Activated T-helper 1 cell treated with anti-CD3 and anti-CD28 coated beads, Interleukin-12 subunit alpha, Interleukin-12 subunit beta, Interleukin-2, Interleukin-4 antibody, amounts not matched to agents 30 ng/mL and 10 ng/mL and 1 ng/mL, durations not matched to agents 14 hours and 24 hours and 36 hours (primary cell): ENCODE measurements around the gene IQGAP3. TPM values are rescaled to one million over a fixed set of nuclear protein-coding genes. Genes with fewer than 3 reads are reported as not detected.
"Not testable (repeated sequence)": the region's sequence is repeated elsewhere in the genome, so short reads cannot be mapped to it uniquely, and the experiment has no call there.

Source experiments
- DNase-seq: peaks from one replicate; pipeline ENCODE4 v3.0.0; 2021; ENCODE audit warnings: low spot score
- H3K27ac Mint-ChIP-seq: one replicate; pipeline ENCODE4 v1.8.0; 2021; ENCODE audit warnings: mild to moderate bottlenecking, mixed read lengths
- H3K27me3 Mint-ChIP-seq: one replicate; pipeline ENCODE4 v1.8.0; 2022; ENCODE audit warnings: mild to moderate bottlenecking, moderate library complexity, mixed read lengths; ENCODE audit not compliant: insufficient read depth
- H3K36me3 Mint-ChIP-seq: one replicate; pipeline ENCODE4 v1.8.0; 2021; ENCODE audit warnings: low read depth, mixed read lengths
- H3K4me1 Mint-ChIP-seq: one replicate; pipeline ENCODE4 v1.8.0; 2021; ENCODE audit warnings: low read depth, mixed read lengths
- H3K4me3 Mint-ChIP-seq: one replicate; pipeline ENCODE4 v1.8.0; 2021; ENCODE audit warnings: mild to moderate bottlenecking, moderate library complexity, mixed read lengths
- H3K9me3 Mint-ChIP-seq: one replicate; pipeline ENCODE4 v1.8.0; 2021; ENCODE audit warnings: mixed read lengths
- intact Hi-C: fragments of 100-400 bp; cut with micrococcal nuclease; formaldehyde crosslinking; loops from one replicate; pipeline ENCODE4 v1.15.1; 2024
- total RNA-seq: library from RNA; stranded (reverse); gene quantifications from 2 replicates; pipeline ENCODE4 v1.2.3, GENCODE V29; 2022

IQGAP3 gene, protein sequence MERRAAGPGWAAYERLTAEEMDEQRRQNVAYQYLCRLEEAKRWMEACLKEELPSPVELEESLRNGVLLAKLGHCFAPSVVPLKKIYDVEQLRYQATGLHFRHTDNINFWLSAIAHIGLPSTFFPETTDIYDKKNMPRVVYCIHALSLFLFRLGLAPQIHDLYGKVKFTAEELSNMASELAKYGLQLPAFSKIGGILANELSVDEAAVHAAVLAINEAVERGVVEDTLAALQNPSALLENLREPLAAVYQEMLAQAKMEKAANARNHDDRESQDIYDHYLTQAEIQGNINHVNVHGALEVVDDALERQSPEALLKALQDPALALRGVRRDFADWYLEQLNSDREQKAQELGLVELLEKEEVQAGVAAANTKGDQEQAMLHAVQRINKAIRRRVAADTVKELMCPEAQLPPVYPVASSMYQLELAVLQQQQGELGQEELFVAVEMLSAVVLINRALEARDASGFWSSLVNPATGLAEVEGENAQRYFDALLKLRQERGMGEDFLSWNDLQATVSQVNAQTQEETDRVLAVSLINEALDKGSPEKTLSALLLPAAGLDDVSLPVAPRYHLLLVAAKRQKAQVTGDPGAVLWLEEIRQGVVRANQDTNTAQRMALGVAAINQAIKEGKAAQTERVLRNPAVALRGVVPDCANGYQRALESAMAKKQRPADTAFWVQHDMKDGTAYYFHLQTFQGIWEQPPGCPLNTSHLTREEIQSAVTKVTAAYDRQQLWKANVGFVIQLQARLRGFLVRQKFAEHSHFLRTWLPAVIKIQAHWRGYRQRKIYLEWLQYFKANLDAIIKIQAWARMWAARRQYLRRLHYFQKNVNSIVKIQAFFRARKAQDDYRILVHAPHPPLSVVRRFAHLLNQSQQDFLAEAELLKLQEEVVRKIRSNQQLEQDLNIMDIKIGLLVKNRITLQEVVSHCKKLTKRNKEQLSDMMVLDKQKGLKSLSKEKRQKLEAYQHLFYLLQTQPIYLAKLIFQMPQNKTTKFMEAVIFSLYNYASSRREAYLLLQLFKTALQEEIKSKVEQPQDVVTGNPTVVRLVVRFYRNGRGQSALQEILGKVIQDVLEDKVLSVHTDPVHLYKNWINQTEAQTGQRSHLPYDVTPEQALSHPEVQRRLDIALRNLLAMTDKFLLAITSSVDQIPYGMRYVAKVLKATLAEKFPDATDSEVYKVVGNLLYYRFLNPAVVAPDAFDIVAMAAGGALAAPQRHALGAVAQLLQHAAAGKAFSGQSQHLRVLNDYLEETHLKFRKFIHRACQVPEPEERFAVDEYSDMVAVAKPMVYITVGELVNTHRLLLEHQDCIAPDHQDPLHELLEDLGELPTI (N-terminal part only)
- total RNA-seq = 10.3 and 11.2 TPM in 2 replicates

DNA sequence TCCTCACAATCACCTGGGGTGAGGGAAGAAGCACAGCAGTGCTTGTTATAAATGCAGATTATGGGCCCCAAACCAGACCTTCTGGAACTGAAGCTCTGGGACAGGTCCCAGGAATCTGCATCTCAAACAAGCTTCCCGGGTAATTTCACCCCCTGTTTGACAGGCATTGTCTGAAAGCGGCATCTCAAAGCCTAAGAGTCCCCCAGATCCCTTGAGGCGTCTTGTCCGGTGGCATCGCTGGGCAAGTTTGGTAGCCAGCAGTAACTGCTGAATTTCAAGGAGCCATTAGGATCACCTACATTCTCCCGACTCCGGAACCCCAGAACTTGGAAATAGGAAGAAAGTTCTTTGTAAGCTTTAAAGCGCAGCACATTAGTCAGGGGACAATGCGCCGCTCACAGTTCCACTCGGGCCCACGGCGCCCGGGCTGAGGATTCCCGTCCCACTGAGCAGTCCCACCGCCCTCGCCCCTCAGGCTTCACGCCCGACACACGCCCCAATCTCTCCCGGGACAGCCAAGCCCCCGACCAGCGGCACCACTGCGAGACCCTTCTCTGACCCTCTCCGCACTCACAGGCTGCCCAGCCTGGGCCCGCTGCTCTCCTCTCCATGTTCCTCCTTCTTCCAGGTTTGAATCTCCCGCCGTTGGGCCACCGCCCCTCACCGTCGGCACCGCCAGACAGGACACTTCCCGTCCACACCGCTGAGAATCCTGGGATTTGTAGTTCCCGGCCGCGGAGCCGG is at the start of gene IQGAP3:
Gene IQGAP3 (minus strand): TSS at position 647 of the 744 bp plus-strand sequence. CDS start 36 bp downstream, at position 611.
- Mint-ChIP-seq H3K4me1 (peaks cover 28% of the 10 kb centered on the region), H3K27ac (peak within 1 kb of the TSS; percentile 76), H3K36me3 (peaks cover 5% of the 10 kb centered on the region), H3K9me3 (no peaks in the 10 kb centered on the region), H3K27me3 (peaks cover 18% of the 10 kb centered on the region), H3K4me3 (peak within 1 kb of the TSS; percentile 96)
- peak; percentile 74 for DNase-seq
- intact Hi-C loops = loop anchor here (1.0 to 5.0 kb wide), 6 partner anchors 19 to 290 kb away; partner anchors contain the start of genes NAXE, SMG5 and TMEM79

DNA sequence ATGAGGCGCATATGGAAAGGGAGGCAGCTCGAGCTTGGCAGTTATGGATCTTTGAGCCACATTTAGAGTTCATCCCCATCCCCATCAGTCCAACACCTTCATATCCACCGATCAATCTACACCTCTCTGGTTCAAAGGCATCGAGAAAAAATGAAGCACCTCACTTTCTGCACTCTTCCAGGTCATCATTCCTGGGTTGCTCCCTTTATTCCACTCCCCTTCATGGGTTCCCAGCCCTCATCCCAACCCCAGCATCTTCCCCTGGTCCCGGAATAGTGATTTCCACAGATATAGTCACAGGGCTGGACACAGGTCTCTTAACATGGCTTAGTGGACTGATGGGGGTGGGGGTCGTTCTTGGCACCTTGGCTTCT is 47.2 kb upstream of the IQGAP3 start:
- H3K27ac Mint-ChIP-seq = no peak overlapping the region
- H3K4me3 Mint-ChIP-seq = no peak overlapping the region
- H3K27me3 Mint-ChIP-seq = peaks cover 72% of the 10 kb centered on the region
- no peaks in the 10 kb centered on the region for H3K36me3 Mint-ChIP-seq
- H3K9me3 Mint-ChIP-seq = no peaks in the 10 kb centered on the region
- intact Hi-C loops = loop anchor here (1.0 kb wide), 1 partner anchor 10 kb away; no protein-coding TSS in a partner anchor
- no peak for DNase-seq
- H3K4me1 Mint-ChIP-seq = no peaks in the 10 kb centered on the region

DNA sequence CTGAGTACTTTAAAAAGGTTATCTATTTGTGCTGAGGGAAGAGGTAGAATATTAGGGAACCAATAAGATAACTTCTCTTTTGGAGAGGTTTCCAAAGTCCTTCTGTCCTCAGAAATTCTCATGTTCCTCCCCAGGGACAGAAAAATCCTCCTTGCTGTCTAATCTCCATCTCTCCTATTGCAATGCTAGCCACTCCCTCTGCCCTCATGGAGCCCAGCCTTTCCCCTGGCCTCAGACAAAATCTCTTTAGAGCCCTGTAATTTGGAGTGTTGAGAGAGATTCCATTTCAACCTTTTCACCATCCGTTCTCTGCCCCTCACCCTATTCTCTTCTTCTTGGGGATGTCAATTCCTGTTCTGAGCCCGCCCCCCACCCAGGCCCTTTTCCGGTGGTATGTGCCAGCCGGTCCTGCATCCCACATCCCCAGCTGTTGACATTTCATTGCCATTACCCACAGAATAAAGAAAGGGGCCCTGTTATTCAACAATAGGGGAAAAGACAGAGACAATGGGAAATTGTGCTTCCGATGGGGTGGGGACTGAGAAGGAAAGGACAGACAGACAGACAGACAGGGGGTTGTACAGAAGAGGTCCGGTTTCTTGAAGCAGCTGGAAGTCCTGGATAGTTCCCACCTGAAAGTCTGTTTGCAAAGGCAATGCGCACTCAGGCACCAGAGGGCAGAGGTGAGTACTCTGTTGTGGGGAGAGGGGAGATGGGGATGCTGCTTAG is 46.7 kb upstream of the IQGAP3 start, which contains the start of gene HAPLN2:
Gene HAPLN2 (plus strand): TSS at position 563 of the 729 bp plus-strand sequence. CDS start 4,076 bp downstream, outside the sequence.
- intact Hi-C loops = loop anchor here (1.0 kb wide), 1 partner anchor 10 kb away; no protein-coding TSS in a partner anchor
- Mint-ChIP-seq H3K27ac (no peak within 1 kb of the TSS), H3K36me3 (no peaks in the 10 kb centered on the region), H3K4me3 (no peak within 1 kb of the TSS), H3K9me3 (no peaks in the 10 kb centered on the region), H3K4me1 (no peaks in the 10 kb centered on the region), H3K27me3 (peaks cover 75% of the 10 kb centered on the region)
- no peak for DNase-seq

DNA sequence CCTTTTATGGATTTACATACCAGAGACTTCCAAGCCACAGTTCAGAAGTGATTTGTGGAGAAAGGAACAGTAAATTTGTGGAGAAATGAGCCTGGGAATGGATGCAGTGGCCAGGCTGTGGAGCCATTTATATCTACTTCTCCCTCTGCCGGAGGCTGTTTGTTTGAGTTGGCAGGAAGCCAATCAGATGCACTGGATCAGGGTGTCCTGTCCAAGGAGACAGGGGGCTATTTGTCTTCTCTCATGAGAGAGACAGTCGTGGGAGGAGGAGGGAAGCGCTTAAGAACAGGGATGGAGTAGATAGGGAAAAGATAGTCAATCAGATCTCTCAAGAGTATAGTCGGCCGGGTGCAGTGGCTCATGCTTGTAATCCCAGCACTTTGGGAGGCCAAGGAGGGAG is 44.1 kb upstream of the IQGAP3 start:
- Mint-ChIP-seq H3K4me3 (no peak overlapping the region), H3K36me3 (no peaks in the 10 kb centered on the region), H3K4me1 (no peaks in the 10 kb centered on the region), H3K27me3 (peaks cover 68% of the 10 kb centered on the region), H3K27ac (no peak overlapping the region), H3K9me3 (no peaks in the 10 kb centered on the region)
- intact Hi-C loops = no loop called here
- no peak for DNase-seq

DNA sequence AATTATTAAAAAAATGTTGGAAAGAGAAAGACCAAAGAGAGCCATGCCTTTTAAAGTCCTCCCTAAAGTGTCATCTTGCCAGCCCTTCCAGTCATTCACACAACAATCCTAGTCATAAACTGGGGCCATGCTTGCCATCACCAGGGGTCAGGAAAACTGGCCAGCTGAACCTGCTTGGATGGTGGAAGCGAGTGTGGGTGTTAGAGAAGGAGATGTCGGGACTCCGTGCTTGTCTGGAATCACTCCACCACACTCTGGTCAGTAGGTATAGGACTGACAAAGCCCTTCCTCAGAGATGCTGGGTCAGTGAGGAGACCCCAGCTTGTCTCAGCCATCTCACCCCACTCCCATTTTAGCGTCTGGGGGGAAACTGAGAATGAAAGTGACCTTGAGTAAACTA is 43.6 kb upstream of the IQGAP3 start:
- DNase-seq = no peak
- Mint-ChIP-seq H3K27me3 (peaks cover 66% of the 10 kb centered on the region), H3K4me1 (no peaks in the 10 kb centered on the region), H3K36me3 (no peaks in the 10 kb centered on the region), H3K9me3 (no peaks in the 10 kb centered on the region), H3K4me3 (no peak overlapping the region), H3K27ac (no peak overlapping the region)
- intact Hi-C loops = no loop called here

DNA sequence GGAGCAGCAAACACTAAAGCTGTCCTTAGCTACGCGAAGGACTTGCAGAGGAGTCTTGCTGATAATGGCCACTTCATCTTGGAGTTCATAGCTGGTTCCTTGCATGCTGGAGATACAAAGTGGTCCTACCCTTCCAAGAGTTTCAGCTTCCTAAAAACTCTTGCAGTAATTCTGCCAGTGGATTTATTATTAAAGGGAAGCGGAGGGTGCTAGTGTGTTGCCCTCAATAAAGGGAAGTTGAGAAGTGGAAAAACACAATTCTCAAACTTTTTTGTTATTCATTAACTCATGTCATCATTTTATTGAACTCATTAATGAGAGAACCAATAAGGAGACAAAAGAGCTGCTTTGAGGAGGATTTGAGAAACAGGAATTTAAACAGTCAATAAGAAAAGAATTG is 40.3 kb upstream of the IQGAP3 start:
- H3K27ac Mint-ChIP-seq = no peak overlapping the region
- H3K27me3 Mint-ChIP-seq = peaks cover 44% of the 10 kb centered on the region
- H3K9me3 Mint-ChIP-seq = no peaks in the 10 kb centered on the region
- no peaks in the 10 kb centered on the region for H3K36me3 Mint-ChIP-seq
- intact Hi-C loops = no loop called here
- peaks cover 12% of the 10 kb centered on the region for H3K4me1 Mint-ChIP-seq
- no peak for DNase-seq
- no peak overlapping the region for H3K4me3 Mint-ChIP-seq

DNA sequence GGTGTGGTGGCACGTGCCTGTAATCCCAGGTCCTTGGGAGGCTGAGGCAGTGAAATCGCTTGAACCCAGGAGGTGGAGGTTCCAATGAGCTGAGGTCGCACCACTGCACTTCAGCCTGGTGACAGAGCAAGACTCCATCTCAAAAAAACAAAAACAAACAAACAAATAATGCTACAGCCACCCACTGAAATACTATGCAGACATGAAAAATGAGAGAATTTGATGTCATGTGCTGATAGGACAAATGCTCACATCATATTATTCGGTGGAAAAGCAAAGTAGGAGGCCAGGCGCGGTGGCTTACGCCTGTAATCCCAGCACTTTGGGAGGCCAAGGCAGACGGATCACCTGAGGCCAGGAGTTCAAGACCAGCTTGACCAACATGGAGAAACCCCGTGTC is 37.7 kb upstream of the IQGAP3 start:
- H3K4me3 Mint-ChIP-seq, DNase-seq, H3K36me3 Mint-ChIP-seq, intact Hi-C loops, H3K9me3 Mint-ChIP-seq, H3K27ac Mint-ChIP-seq: not testable (repeated sequence)
- Mint-ChIP-seq H3K4me1 (peaks cover 12% of the 10 kb centered on the region), H3K27me3 (peaks cover 29% of the 10 kb centered on the region)

DNA sequence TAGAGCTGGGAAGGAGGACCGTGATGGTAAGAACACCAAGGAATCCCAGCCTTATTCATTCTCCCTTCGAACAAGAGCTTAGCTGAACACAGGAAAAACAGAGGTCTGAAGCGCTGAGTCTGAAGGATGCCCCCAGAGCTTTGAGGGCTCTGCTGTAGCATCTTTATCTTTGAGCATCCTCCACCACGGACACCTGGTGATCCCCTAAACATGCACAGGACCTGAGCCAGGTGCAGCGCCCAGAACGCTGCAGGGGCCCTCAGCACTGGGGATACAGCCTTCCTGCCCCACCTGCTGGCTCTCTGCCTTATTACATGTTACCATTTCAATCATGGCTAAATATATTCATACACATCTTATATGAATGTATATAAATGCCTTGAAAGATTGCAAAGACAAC is 36.6 kb upstream of the IQGAP3 start:
- Mint-ChIP-seq H3K4me1 (peaks cover 12% of the 10 kb centered on the region), H3K36me3 (no peaks in the 10 kb centered on the region), H3K27ac (no peak overlapping the region), H3K27me3 (peaks cover 18% of the 10 kb centered on the region), H3K9me3 (no peaks in the 10 kb centered on the region), H3K4me3 (no peak overlapping the region)
- intact Hi-C loops = loop anchor here (1.0 to 5.0 kb wide), 6 partner anchors 10 to 224 kb away; partner anchors contain the start of genes HAPLN2 and IQGAP3
- peak; percentile 24 for DNase-seq

DNA sequence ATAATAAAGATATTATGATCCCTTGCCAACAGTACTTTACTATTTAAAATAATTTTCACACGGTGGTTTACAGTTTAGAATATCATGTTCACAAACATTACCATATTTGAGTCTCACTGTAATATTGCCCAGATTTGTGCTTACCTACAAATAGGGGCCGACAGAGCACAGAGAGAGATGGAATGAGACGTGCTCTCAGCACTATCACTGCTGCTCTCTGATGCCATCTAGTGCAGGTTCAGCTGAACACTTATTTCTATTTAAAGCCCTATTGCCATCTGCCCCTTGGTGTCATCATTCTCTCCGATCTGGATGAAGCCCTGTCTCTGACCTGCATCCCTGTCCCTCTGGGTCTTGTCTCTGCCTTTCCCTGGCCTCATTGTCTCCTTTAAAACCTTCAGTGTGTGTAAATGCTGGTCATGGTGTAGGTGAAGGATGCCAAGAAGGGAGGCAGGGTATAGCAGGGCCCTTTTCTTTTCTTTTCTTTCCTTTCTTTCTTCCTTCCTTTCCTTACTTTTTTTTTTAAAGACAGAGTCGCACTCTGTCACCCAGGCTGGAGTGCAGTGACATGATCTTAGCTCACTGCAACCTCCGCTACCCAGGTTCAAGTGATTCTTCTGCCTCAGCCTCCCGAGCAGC is 35.8 kb upstream of the IQGAP3 start:
- Mint-ChIP-seq H3K4me1 (peaks cover 12% of the 10 kb centered on the region), H3K4me3 (no peak overlapping the region), H3K36me3 (no peaks in the 10 kb centered on the region), H3K27ac (no peak overlapping the region), H3K27me3 (peaks cover 14% of the 10 kb centered on the region), H3K9me3 (no peaks in the 10 kb centered on the region)
- peak; percentile 49 for DNase-seq
- intact Hi-C loops = loop anchor here (1.0 to 5.0 kb wide), 2 partner anchors 24 to 36 kb away; partner anchors contain the start of gene IQGAP3

DNA sequence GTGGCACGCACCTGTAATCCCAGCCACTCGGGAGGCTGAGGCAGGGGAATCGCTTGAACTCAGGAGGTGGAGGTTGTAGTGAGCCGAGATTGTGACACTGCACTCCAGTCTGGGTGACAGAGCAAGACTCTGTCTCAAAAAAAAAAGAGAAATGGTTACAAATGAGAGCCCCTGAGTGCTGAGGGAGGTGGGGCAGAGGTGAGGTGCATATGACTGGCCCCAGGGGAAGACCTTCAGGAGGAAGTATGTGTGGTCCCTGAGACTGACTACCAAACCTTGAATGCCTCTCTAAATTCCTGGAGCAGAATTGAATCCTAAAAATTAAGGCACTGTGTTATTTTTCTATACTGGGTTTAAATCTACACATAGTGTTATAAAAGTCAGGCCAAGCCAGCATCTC is 35.0 kb upstream of the IQGAP3 start:
- H3K27me3 Mint-ChIP-seq, H3K36me3 Mint-ChIP-seq, DNase-seq, H3K9me3 Mint-ChIP-seq, H3K27ac Mint-ChIP-seq, H3K4me3 Mint-ChIP-seq: not testable (repeated sequence)
- intact Hi-C loops = loop anchor here (5.0 kb wide), 1 partner anchor 35 kb away; the partner anchor contains the start of gene IQGAP3
- H3K4me1 Mint-ChIP-seq = peaks cover 18% of the 10 kb centered on the region

DNA sequence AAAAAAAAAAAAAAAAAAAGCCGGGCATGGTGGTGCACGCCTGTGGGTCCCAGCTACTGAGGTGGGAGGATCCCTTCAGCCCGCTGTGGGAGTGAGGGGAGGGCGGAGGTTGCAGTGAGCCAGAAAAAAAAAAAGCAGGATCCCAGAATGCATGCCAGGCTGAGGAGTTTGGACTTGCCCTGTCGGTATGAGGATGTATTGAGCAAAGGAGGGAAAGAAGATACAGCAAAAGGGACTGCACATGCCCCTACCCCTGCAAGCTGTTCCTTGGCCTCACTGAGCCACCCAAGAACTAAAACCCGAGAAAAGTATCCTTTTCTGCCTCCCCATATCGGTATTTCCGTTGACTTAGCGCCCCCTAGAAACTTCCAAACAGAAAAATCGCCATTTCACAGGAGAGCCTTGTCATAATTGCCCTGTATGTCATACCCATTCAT is 30.2 kb upstream of the IQGAP3 start:
- Mint-ChIP-seq H3K4me3 (peak overlapping the region; percentile 54), H3K36me3 (peaks cover 20% of the 10 kb centered on the region), H3K27ac (peak overlapping the region; percentile 18), H3K4me1 (peaks cover 37% of the 10 kb centered on the region), H3K9me3 (no peaks in the 10 kb centered on the region), H3K27me3 (no peaks in the 10 kb centered on the region)
- no peak for DNase-seq
- intact Hi-C loops = loop anchor here (5.0 kb wide), 1 partner anchor 165 kb away; the partner anchor contains the start of gene PRCC
